ENCODE data around the gene OSBPL3. TPM values are rescaled to one million over a fixed set of nuclear protein-coding genes. Genes with fewer than 3 reads are reported as not detected.

OSBPL3 gene
- total RNA-seq, 4 donors from 2014 or later = 3.1 to 7.0 (median 5.3) TPM

DNA sequence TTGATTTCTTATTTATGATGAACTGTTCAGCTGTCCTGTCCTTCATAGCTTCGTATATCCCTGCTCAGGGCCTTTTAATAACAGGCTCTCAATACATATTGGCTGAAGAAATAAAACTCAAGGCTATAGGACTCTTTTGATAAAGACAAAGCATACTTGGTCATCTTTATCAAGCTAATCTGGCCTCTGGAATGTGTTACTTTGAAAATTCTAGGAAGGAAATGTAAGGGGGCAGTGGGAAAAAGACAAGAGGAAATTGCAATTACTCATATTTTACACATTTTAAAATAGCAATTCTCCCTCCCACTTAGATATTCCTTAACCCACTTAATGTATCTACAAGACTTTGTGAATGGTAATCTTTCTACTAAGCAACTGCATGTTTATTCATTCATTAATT is 94.3 kb downstream of the OSBPL3 start:
- no peak overlapping the region for H3K4me3 ChIP-seq
- in situ Hi-C loops (cut with MboI; ENCODE audit: low sequenced_read_pairs in 4 of 4) (no loop called here), intact Hi-C loops (cut with DNase I; ENCODE audit: low total_unique reads) (loop anchor here (10.0 kb wide), 1 partner anchor 61 kb away; no protein-coding TSS in a partner anchor)
- TF ChIP-seq, protein P1, sequence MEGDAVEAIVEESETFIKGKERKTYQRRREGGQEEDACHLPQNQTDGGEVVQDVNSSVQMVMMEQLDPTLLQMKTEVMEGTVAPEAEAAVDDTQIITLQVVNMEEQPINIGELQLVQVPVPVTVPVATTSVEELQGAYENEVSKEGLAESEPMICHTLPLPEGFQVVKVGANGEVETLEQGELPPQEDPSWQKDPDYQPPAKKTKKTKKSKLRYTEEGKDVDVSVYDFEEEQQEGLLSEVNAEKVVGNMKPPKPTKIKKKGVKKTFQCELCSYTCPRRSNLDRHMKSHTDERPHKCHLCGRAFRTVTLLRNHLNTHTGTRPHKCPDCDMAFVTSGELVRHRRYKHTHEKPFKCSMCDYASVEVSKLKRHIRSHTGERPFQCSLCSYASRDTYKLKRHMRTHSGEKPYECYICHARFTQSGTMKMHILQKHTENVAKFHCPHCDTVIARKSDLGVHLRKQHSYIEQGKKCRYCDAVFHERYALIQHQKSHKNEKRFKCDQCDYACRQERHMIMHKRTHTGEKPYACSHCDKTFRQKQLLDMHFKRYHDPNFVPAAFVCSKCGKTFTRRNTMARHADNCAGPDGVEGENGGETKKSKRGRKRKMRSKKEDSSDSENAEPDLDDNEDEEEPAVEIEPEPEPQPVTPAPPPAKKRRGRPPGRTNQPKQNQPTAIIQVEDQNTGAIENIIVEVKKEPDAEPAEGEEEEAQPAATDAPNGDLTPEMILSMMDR (IDR thresholded peaks at IDR 0.05 in 4 of 5, conservative IDR thresholded peaks at IDR 0.05 in 1 of 5) = no peak
- no peak for TF ChIP-seq POLR2A (IDR thresholded peaks at IDR 0.05)
- DNase-seq (no peak), ATAC-seq (no peak)
- H3K9me3 ChIP-seq = no peaks in the 10 kb centered on the region
- no peaks in the 10 kb centered on the region for H3K27me3 ChIP-seq
- H3K36me3 ChIP-seq = no peaks in the 10 kb centered on the region
- H3K4me1 ChIP-seq = peaks cover 34 to 35% of the 10 kb centered on the region in 2 donors
- peak overlapping the region in 3 of 4 donors; percentile 5 to 50 (median 30) for H3K27ac ChIP-seq

DNA sequence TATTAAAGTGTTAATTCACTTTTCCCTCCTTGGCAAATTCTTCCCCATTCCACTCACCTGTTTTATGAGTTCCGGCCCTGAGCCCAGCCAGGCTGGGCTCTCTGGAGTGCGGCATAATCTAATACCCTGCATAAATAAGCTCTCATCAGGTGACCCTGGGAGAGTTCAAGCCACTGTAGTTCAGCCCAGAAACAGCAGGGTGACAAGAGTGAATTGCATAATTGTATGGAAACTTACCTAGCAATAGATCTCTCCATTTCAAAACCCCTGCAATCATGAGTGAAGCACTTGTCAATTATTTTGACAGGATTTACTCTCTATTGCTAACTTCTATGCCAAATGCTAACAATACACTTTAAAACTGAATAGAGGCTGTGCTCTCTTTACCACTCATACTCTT is 94.7 kb downstream of the OSBPL3 start:
- TF ChIP-seq, protein P1 (IDR thresholded peaks at IDR 0.05 in 4 of 5, conservative IDR thresholded peaks at IDR 0.05 in 1 of 5) = peak in 1 of 5 experiments; percentile 25
- TF ChIP-seq POLR2A (IDR thresholded peaks at IDR 0.05) = no peak
- DNase-seq (peak; percentile 18 to 26), ATAC-seq (peak; percentile 52 to 70)
- Histone ChIP-seq H3K27ac (peak overlapping the region in 3 of 4 donors; percentile 5 to 50 (median 30)), H3K4me3 (no peak overlapping the region), H3K9me3 (no peaks in the 10 kb centered on the region), H3K4me1 (peaks cover 34 to 35% of the 10 kb centered on the region in 2 donors), H3K36me3 (no peaks in the 10 kb centered on the region), H3K27me3 (no peaks in the 10 kb centered on the region)
- in situ Hi-C loops (cut with MboI; ENCODE audit: low sequenced_read_pairs in 4 of 4) (no loop called here), intact Hi-C loops (cut with DNase I; ENCODE audit: low total_unique reads) (loop anchor here (10.0 kb wide), 1 partner anchor 61 kb away; no protein-coding TSS in a partner anchor)

DNA sequence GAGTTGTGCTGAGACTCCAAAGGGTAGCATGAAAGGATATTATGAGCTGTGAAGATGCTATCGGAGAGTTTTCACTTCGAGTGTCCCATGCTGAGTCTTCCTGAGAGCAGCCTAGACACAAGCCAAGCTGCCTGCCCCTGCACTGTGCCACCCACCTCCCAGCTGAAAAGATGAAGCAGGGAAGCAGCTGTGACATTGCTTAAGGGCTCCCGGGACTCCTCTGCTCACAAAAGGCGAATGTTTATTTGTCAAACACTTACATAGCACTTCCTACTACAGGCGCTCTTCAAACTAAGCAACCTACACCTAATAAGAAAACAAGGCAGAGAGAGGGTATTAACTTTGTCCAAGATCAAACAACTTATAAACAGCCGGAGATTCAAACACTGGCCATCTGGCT is 95.6 kb downstream of the OSBPL3 start:
- DNase-seq = no peak
- Histone ChIP-seq H3K27ac (peak overlapping the region; percentile 48 to 73 (median 53)), H3K9me3 (no peaks in the 10 kb centered on the region), H3K4me3 (no peak overlapping the region), H3K4me1 (peaks cover 34 to 35% of the 10 kb centered on the region in 2 donors), H3K36me3 (no peaks in the 10 kb centered on the region), H3K27me3 (no peaks in the 10 kb centered on the region)
- in situ Hi-C loops (cut with MboI; ENCODE audit: low sequenced_read_pairs in 4 of 4) (no loop called here), intact Hi-C loops (cut with DNase I; ENCODE audit: low total_unique reads) (loop anchor here (5.0 to 10.0 kb wide), 2 partner anchors 60 to 98 kb away; partner anchors contain the start of gene OSBPL3)
- no peak for ATAC-seq
- TF ChIP-seq POLR2A (IDR thresholded peaks at IDR 0.05) = no peak
- TF ChIP-seq, protein P1 (IDR thresholded peaks at IDR 0.05 in 4 of 5, conservative IDR thresholded peaks at IDR 0.05 in 1 of 5) = no peak

- no peaks in the 10 kb centered on the region for H3K36me3 ChIP-seq
- intact Hi-C loops (cut with DNase I; ENCODE audit: low total_unique reads) (loop anchor here (5.0 to 10.0 kb wide), 2 partner anchors 59 to 99 kb away; partner anchors contain the start of gene OSBPL3), in situ Hi-C loops (cut with MboI; ENCODE audit: low sequenced_read_pairs in 4 of 4) (no loop called here)
- no peaks in the 10 kb centered on the region for H3K9me3 ChIP-seq
- DNase-seq = no peak
- no peaks in the 10 kb centered on the region for H3K27me3 ChIP-seq
- H3K4me1 ChIP-seq = peaks cover 34 to 35% of the 10 kb centered on the region in 2 donors
- peak overlapping the region; percentile 48 to 73 (median 53) for H3K27ac ChIP-seq
- peak in 1 of 2 donors; percentile 18 for ATAC-seq
- no peak for TF ChIP-seq POLR2A (IDR thresholded peaks at IDR 0.05)
- TF ChIP-seq, protein P1 (IDR thresholded peaks at IDR 0.05 in 4 of 5, conservative IDR thresholded peaks at IDR 0.05 in 1 of 5) = no peak
- no peak overlapping the region for H3K4me3 ChIP-seq
Measured at GRCh38 chr7:24883622-24884013, 96.4 kb downstream of the OSBPL3 start.

All from gastrocnemius medialis (tissue), 4 donors.